GM12873 (cell line): ENCODE measurements around the gene ZAR1L.

ENCODE experiments used
- TF ChIP-seq, protein P1 (sequence below): IDR thresholded peaks from 2 replicates; pipeline ENCODE4 v1.5.1; 2012; ENCODE audit warnings: low read depth, mild to moderate bottlenecking, moderate library complexity, low read length, control low read depth; ENCODE audit not compliant: insufficient read depth; ENCODE audit errors: missing control alignments

Gene ZAR1L

DNA sequence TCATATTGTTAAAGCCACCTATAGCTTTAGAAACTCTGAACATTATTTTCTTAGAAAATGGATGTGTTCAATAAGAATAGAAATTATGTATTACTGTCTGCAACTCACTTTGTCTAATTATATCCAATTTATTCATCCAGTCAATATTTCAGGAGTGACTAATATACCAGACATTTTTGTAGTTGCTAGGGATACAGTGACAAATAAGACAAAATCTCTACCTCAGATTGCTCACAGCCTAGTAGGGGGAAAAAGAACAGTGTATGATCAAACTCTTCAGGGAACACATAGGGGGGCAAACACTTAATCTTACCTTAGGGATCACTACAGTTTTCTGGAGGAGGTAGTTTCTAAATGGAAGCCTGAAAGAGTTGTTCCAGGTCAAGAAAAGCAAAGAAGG is 8.7 kb upstream of the ZAR1L start:
- TF ChIP-seq, protein P1, sequence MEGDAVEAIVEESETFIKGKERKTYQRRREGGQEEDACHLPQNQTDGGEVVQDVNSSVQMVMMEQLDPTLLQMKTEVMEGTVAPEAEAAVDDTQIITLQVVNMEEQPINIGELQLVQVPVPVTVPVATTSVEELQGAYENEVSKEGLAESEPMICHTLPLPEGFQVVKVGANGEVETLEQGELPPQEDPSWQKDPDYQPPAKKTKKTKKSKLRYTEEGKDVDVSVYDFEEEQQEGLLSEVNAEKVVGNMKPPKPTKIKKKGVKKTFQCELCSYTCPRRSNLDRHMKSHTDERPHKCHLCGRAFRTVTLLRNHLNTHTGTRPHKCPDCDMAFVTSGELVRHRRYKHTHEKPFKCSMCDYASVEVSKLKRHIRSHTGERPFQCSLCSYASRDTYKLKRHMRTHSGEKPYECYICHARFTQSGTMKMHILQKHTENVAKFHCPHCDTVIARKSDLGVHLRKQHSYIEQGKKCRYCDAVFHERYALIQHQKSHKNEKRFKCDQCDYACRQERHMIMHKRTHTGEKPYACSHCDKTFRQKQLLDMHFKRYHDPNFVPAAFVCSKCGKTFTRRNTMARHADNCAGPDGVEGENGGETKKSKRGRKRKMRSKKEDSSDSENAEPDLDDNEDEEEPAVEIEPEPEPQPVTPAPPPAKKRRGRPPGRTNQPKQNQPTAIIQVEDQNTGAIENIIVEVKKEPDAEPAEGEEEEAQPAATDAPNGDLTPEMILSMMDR = no peak

DNA sequence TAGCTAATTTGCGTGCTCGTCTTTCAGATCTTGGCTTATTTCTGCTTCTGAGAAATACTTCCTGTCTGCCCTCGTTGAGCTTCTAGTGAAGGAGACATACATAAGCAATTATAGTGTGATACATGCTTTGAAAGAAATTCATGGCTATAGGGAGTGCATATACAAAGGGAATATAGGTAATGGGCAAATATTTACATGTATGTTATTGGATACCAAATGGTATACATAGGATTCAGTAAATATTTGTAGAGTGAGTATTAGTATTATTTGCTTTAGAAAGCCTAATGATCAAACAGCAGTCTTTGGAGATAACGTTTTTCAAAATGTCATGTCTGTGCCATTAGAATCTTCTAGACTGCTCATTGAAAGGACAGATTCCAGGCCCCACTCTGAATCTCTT is 5.4 kb upstream of the ZAR1L start:
- TF ChIP-seq, protein P1 = no peak

DNA sequence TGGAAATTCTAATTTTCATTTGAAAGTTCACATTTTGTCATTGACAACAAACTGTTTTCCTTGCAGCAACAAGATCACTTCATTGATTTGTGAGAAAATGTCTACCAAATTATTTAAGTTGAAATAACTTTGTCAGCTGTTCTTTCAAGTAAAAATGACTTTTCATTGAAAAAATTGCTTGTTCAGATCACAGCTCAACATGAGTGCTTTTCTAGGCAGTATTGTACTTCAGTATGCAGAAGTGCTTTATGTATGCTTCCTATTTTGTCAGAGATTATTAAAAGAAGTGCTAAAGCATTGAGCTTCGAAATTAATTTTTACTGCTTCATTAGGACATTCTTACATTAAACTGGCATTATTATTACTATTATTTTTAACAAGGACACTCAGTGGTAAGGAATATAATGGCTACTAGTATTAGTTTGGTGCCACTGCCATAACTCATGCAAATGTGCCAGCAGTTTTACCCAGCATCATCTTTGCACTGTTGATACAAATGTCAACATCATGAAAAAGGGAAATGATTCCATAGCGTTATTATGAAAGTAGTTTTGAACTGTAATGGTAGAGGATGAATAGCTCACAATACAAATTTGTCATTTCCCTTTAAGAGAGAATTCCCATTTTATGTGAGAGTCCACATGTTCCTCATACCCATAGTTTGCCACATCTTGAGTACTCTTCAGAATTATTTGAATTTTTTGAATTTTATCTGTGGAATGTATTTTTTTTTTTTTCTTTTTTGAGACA is 2.7 kb upstream of the ZAR1L start:
- TF ChIP-seq, protein P1 = no peak

DNA sequence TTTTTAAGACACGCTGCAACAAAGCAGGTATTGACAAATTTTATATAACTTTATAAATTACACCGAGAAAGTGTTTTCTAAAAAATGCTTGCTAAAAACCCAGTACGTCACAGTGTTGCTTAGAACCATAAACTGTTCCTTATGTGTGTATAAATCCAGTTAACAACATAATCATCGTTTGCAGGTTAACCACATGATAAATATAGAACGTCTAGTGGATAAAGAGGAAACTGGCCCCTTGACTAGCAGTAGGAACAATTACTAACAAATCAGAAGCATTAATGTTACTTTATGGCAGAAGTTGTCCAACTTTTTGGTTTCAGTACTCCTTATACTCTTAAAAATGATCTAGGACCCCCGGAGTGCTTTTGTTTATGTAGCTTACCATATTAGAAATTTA is 1.3 kb upstream of the ZAR1L start:
- TF ChIP-seq, protein P1 = no peak

DNA sequence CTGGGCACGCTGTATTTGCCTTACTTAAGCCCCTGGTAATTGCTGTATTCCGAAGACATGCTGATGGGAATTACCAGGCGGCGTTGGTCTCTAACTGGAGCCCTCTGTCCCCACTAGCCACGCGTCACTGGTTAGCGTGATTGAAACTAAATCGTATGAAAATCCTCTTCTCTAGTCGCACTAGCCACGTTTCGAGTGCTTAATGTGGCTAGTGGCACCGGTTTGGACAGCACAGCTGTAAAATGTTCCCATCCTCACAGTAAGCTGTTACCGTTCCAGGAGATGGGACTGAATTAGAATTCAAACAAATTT is 821 bp upstream of the ZAR1L start:
- TF ChIP-seq, protein P1 = no peak

DNA sequence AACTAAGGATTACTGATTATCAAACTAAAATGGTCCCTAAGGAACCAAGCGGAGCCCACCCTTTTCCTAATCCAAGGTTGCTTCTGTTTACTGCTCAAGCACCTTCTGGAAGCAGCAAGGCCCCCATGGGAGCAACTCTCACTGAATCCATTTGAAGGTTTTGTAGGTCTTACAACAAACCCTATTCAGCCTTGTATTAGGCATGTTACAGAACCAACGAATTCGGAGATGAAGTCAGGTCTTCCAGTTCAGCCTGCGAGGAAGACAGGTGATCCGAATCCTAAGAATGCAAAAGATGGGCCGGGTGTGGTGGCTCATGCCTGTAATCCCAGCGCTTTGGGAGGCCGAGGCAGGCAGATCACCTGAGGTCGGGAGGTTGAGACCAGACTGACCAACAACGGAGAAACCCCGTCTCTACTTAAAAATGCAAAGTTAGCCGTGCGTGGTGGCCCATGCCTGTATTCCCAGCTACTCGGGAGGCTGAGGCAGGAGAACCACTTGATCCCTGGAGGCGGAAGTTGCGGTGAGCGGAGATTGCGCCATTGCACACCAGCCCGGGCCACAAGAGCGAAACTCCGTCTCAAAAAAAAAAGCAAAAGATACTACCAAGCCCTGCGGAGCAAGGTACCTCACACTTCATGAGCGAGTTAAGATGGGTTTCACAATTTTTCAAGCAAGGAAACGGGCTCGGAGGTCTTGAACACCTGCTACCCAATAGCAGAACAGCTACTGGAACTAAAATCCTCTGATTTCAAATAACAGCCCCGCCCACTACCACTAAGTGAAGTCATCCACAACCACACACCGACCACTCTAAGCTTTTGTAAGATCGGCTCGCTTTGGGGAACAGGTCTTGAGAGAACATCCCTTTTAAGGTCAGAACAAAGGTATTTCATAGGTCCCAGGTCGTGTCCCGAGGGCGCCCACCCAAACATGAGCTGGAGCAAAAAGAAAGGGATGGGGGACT is 609 bp downstream of the ZAR1L start:
- TF ChIP-seq, protein P1 = no peak

DNA sequence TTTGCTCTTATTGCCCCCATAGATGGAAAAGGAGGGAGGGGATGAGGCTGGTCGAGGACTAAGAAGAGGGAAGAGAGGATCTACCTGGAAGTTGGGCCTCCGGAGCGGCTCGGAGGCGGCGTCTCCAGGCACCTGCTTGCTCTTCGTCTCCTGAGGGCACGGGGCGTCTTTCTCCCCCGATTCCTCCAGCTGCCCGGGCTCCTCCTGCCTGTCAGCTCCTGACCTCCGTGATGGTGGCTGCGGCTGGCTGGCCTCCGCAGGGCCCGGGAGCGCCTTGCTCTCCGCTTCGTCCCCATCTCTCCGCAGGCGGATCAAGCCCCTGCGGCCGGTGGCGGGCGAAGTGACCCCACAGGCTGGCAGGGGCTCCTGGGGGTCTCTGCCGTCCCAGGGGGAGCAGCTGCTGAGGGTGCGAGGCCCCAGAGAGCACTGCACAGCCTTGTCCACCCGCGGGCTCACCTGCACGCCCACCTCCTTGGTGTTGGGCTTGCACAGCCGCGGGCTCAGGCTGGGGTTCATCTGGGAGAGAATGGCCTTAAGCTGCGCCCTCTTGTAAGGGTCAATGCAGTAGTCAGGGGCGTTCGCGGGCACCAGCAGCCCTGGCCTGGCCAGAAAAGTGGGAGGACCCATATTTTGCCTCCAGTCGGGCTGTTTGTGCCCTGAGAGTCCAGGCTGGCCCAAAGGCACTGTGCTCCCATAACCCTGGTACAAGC is 3.8 kb downstream of the ZAR1L start:
- TF ChIP-seq, protein P1 = no peak
